Panc1 (cell line): ENCODE measurements around the gene TMEM91. TPM values are rescaled to one million over a fixed set of nuclear protein-coding genes. Genes with fewer than 3 reads are reported as not detected.

Source experiments
- ATAC-seq: fragments of 200-7000 bp; cut with Tn5 transposase; 2 replicates; pipeline ENCODE4 v1.9.1; 2020; ENCODE audit warnings: mild to moderate bottlenecking, moderate library complexity
- BruUV-seq: library from RNA; stranded (reverse); fragments of 400-500 nt; replicated peaks from 2 replicates; lab custom pipeline; 2021; lab: Mats Ljungman, UMichigan
- CTCF ChIA-PET: fragments of 300-600 bp; sonication (Branson Sonifier 250); formaldehyde crosslinking; loops from one replicate; lab custom pipeline; 2022; ENCODE audit warnings: antibody characterized with exemption; lab: Charles Lee
- POLR2A ChIA-PET: fragments of 300-600 bp; sonication (Branson Sonifier 250); formaldehyde crosslinking; loops from one replicate; lab custom pipeline; 2022; ENCODE audit warnings: antibody characterized with exemption; lab: Charles Lee
- DNase-seq: peaks from one replicate; pipeline ENCODE4 v3.0.0-alpha.2; 2010; ENCODE audit warnings: low read depth, low spot score
- H3K27ac ChIP-seq: 2 replicates; pipeline ENCODE4 v1.5.1; 2011; ENCODE audit warnings: mild to moderate bottlenecking, low read length, inconsistent platforms
- H3K27me3 ChIP-seq: fragments of 200-500 bp; sonication (Bioruptor generic); 2 replicates; pipeline ENCODE4 v1.6.0; 2014; ENCODE audit warnings: low read length, inconsistent platforms; ENCODE audit not compliant: control insufficient read depth, insufficient read depth
- H3K36me3 ChIP-seq: fragments of 200-500 bp; sonication (Bioruptor generic); 2 replicates; pipeline ENCODE4 v1.5.1; 2014; ENCODE audit warnings: inconsistent platforms, mild to moderate bottlenecking, low read length, moderate library complexity; ENCODE audit not compliant: control insufficient read depth, insufficient read depth
- H3K4me1 ChIP-seq: 2 replicates; pipeline ENCODE4 v1.5.1; 2011; ENCODE audit warnings: inconsistent platforms, mild to moderate bottlenecking, low read length, moderate library complexity; ENCODE audit not compliant: control insufficient read depth, insufficient read depth
- H3K4me3 ChIP-seq, 2 experiments: 2 replicates each; pipeline ENCODE4 v1.5.1; 2011 to 2012; ENCODE audit warnings: low read depth in 2 of 2, low read length in 2 of 2, mild to moderate bottlenecking in 2 of 2, inconsistent platforms in 1 of 2, moderate library complexity in 1 of 2
- H3K9me3 ChIP-seq: fragments of 200-500 bp; sonication (Bioruptor generic); 2 replicates; pipeline ENCODE4 v1.5.1; 2014; ENCODE audit warnings: low read depth, mild to moderate bottlenecking, inconsistent platforms, low read length, moderate library complexity; ENCODE audit not compliant: control insufficient read depth, insufficient read depth
- POLR2AphosphoS5 ChIP-seq: IDR thresholded peaks from 2 replicates; pipeline ENCODE4 v1.6.1; 2012; ENCODE audit warnings: mild to moderate bottlenecking, low read depth, low read length, moderate library complexity
- SIN3A ChIP-seq: IDR thresholded peaks from 2 replicates; pipeline ENCODE4 v1.6.1; 2012; ENCODE audit warnings: low read depth, mild to moderate bottlenecking, low read length, moderate library complexity, borderline replicate concordance; ENCODE audit not compliant: insufficient read depth
- TCF7L2 ChIP-seq: IDR thresholded peaks from 2 replicates; pipeline ENCODE4 v1.6.1; 2011; ENCODE audit warnings: mild to moderate bottlenecking, low read depth, low read length, inconsistent platforms
- in situ Hi-C: cut with HindIII; loops from 2 replicates; pipeline ENCODE4 v1.10.0; 2016; ENCODE audit warnings: low sequenced_read_pairs, low pct_unique_long_range_greater_than_20kb
- intact Hi-C: fragments of 100-400 bp; cut with micrococcal nuclease; formaldehyde crosslinking; loops from one replicate; pipeline ENCODE4 v1.10.0; 2022; ENCODE audit not compliant: unreplicated experiment
- total RNA-seq: library from RNA; stranded (reverse); gene quantifications from one replicate; pipeline ENCODE4 v1.2.1, GENCODE V29; 2021; ENCODE audit not compliant: unreplicated experiment
- TF ChIP-seq, protein P1 (sequence below): fragments of 450-650 bp; IDR thresholded peaks from 2 replicates; pipeline ENCODE4 v1.5.1; 2017; ENCODE audit warnings: mild to moderate bottlenecking
- TF ChIP-seq, protein P2 (sequence below), 2 experiments: IDR thresholded peaks; 2 replicates each; pipeline ENCODE4 v1.6.1; 2011 to 2012; ENCODE audit warnings: low read depth in 2 of 2, control low read depth in 1 of 2, low read length in 1 of 2, mild to moderate bottlenecking in 1 of 2, moderate library complexity in 1 of 2; ENCODE audit not compliant: insufficient read depth in 1 of 2

The TMEM91 gene
- total RNA-seq, 1 experiment from 2014 or later, result 4.4 TPM

GRCh38 chr19:41403181-41403970 is 27.0 kb downstream of the TMEM91 start:
- POLR2A ChIA-PET, result no interaction called here
- CTCF ChIA-PET, result no interaction called here
- DNase-seq (no peak), ATAC-seq (no peak)
- TF ChIP-seq SIN3A (no peak), TCF7L2 (no peak), POLR2AphosphoS5 (no peak)
- TF ChIP-seq, protein P1, sequence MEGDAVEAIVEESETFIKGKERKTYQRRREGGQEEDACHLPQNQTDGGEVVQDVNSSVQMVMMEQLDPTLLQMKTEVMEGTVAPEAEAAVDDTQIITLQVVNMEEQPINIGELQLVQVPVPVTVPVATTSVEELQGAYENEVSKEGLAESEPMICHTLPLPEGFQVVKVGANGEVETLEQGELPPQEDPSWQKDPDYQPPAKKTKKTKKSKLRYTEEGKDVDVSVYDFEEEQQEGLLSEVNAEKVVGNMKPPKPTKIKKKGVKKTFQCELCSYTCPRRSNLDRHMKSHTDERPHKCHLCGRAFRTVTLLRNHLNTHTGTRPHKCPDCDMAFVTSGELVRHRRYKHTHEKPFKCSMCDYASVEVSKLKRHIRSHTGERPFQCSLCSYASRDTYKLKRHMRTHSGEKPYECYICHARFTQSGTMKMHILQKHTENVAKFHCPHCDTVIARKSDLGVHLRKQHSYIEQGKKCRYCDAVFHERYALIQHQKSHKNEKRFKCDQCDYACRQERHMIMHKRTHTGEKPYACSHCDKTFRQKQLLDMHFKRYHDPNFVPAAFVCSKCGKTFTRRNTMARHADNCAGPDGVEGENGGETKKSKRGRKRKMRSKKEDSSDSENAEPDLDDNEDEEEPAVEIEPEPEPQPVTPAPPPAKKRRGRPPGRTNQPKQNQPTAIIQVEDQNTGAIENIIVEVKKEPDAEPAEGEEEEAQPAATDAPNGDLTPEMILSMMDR, result no peak
- TF ChIP-seq, protein P2, sequence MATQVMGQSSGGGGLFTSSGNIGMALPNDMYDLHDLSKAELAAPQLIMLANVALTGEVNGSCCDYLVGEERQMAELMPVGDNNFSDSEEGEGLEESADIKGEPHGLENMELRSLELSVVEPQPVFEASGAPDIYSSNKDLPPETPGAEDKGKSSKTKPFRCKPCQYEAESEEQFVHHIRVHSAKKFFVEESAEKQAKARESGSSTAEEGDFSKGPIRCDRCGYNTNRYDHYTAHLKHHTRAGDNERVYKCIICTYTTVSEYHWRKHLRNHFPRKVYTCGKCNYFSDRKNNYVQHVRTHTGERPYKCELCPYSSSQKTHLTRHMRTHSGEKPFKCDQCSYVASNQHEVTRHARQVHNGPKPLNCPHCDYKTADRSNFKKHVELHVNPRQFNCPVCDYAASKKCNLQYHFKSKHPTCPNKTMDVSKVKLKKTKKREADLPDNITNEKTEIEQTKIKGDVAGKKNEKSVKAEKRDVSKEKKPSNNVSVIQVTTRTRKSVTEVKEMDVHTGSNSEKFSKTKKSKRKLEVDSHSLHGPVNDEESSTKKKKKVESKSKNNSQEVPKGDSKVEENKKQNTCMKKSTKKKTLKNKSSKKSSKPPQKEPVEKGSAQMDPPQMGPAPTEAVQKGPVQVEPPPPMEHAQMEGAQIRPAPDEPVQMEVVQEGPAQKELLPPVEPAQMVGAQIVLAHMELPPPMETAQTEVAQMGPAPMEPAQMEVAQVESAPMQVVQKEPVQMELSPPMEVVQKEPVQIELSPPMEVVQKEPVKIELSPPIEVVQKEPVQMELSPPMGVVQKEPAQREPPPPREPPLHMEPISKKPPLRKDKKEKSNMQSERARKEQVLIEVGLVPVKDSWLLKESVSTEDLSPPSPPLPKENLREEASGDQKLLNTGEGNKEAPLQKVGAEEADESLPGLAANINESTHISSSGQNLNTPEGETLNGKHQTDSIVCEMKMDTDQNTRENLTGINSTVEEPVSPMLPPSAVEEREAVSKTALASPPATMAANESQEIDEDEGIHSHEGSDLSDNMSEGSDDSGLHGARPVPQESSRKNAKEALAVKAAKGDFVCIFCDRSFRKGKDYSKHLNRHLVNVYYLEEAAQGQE (IDR thresholded peaks at IDR 0.05; ENCODE audit: insufficient read depth in 1 of 2, low read depth in 2 of 2, low read length in 1 of 2), result no peak
- H3K4me1 ChIP-seq, result no peaks in the 10 kb centered on the region
- in situ Hi-C loops, result no loop called here
- H3K36me3 ChIP-seq, result no peaks in the 10 kb centered on the region; the same call in 1 of the 2 replicates
- no peak overlapping the region for H3K4me3 ChIP-seq
- H3K27me3 ChIP-seq, result no peaks in the 10 kb centered on the region
- BruUV-seq, result no TSS peak
- no peak overlapping the region for H3K27ac ChIP-seq
- no peaks in the 10 kb centered on the region for H3K9me3 ChIP-seq
- intact Hi-C loops, result no loop called here

DNA sequence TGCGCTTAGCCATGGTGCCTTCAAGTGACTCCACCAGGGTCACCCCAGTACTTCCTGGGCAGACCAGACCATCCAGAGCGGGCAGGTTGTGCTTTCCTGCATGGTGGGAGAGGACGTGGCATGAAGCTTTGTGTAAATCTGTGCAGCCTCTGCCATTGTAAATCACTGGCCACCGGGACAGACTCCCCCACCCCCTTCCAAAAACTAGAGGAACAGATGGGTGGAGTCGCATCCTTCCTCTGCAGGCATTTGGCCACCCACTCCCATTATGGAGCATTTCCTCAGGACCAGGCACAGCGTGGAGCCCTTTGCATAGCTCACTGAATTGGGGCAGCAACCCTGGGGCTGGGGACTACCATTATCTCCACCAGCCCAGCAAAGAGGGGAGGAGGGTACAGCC is 29.4 kb downstream of the TMEM91 start:
- Histone ChIP-seq H3K27me3 (no peaks in the 10 kb centered on the region), H3K27ac (no peak overlapping the region), H3K4me3 (no peak overlapping the region), H3K9me3 (no peaks in the 10 kb centered on the region), H3K4me1 (no peaks in the 10 kb centered on the region), H3K36me3 (no peaks in the 10 kb centered on the region)
- no TSS peak for BruUV-seq
- DNase-seq (no peak), ATAC-seq (no peak)
- TF ChIP-seq, protein P1, result no peak
- TF ChIP-seq POLR2AphosphoS5 (no peak), SIN3A (no peak), TCF7L2 (no peak)
- TF ChIP-seq, protein P2 (IDR thresholded peaks at IDR 0.05; ENCODE audit: insufficient read depth in 1 of 2, low read depth in 2 of 2, low read length in 1 of 2), result no peak
- in situ Hi-C loops, result no loop called here
- ChIA-PET CTCF (no interaction called here), POLR2A (no interaction called here)
- intact Hi-C loops, result no loop called here
